ENCODE data around the gene CIB4. TPM values are rescaled to one million over a fixed set of nuclear protein-coding genes. Genes with fewer than 3 reads are reported as not detected.

CIB4 gene
- total RNA-seq, 1 donor from 2014 or later, result not detected

DNA sequence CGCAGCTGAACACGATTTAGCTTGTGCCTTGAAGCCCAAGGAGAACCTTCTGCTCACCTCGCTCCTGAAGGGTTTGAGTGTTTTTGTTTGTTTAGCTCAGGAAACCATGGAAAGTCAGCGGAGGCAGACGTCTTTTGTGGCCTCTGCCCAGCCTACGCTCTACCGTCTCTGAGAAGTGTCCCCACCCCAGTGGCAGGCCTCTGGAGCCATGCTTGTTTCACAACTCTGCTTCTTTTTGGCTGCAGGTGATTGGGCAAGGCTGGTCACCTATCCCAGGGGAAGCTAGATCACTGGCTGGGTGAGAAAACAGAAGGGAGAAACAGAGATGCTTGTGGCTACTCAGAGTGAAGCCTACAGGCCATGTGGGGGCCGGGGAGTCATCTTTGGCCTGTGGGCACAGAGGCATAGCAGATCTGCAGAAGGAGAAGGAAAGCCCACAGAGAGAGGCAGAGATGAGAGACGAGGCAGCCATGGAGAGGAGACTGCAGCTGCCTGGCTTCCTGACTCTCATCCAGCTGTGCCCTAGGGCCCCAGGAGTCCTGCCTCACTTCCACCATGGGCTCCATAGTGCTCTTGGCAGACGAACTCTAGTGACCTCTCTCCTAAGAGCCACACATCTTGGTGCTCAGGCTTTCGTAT, 50.1 kb downstream of the CIB4 start:
- DNase-seq (ENCODE audit: low read depth), result no peak
- H3K4me3 ChIP-seq (ENCODE audit: low read depth, low read length), result no peak overlapping the region
- TF ChIP-seq, protein P1, sequence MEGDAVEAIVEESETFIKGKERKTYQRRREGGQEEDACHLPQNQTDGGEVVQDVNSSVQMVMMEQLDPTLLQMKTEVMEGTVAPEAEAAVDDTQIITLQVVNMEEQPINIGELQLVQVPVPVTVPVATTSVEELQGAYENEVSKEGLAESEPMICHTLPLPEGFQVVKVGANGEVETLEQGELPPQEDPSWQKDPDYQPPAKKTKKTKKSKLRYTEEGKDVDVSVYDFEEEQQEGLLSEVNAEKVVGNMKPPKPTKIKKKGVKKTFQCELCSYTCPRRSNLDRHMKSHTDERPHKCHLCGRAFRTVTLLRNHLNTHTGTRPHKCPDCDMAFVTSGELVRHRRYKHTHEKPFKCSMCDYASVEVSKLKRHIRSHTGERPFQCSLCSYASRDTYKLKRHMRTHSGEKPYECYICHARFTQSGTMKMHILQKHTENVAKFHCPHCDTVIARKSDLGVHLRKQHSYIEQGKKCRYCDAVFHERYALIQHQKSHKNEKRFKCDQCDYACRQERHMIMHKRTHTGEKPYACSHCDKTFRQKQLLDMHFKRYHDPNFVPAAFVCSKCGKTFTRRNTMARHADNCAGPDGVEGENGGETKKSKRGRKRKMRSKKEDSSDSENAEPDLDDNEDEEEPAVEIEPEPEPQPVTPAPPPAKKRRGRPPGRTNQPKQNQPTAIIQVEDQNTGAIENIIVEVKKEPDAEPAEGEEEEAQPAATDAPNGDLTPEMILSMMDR (conservative IDR thresholded peaks at IDR 0.05; ENCODE audit: low read depth, low read length), result no peak

DNA sequence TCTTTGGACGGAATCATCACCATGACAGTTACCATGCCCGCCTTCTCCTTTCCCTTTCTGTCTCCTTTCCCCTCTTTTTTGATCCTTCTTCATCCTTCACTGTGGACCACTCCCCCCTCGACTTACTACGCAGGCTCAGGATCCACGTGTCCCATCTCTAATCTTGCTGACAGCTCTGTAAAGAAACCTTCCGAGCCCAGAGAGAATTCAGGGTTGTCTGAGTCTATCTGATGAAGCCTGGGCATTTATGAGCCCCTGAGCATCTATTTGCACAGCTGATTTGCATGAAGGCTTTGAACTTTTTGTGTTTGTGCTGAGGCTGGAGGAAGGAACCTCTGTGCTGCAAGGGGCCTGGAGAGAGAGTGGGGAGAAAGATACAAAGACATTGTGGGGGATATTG, 50.7 kb downstream of the CIB4 start:
- DNase-seq (ENCODE audit: low read depth), result no peak
- TF ChIP-seq, protein P1 (conservative IDR thresholded peaks at IDR 0.05; ENCODE audit: low read depth, low read length), result no peak
- no peak overlapping the region for H3K4me3 ChIP-seq (ENCODE audit: low read depth, low read length)

DNA sequence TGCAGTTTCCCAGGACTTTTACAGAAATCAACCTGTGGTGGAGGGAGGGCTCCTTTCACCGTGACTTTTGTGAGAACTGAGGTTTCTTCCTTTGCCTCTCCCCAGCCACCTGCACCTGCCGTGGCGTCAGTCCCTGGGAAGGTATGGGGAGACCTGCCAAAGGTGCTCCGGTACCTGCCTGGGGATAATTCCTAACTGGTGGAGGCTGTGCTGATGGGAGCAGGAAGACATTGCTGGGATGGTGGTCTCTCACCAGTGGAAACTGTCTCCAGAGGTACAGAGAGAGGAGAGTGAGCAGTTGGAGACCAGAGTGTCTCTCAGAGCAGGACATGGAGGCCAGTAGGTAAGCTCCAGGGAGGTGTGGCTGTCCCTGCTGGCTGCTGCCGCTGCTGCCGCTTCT, 52.6 kb downstream of the CIB4 start:
- H3K4me3 ChIP-seq (ENCODE audit: low read depth, low read length), result no peak overlapping the region
- DNase-seq (ENCODE audit: low read depth), result no peak
- TF ChIP-seq, protein P1 (conservative IDR thresholded peaks at IDR 0.05; ENCODE audit: low read depth, low read length), result no peak

DNA sequence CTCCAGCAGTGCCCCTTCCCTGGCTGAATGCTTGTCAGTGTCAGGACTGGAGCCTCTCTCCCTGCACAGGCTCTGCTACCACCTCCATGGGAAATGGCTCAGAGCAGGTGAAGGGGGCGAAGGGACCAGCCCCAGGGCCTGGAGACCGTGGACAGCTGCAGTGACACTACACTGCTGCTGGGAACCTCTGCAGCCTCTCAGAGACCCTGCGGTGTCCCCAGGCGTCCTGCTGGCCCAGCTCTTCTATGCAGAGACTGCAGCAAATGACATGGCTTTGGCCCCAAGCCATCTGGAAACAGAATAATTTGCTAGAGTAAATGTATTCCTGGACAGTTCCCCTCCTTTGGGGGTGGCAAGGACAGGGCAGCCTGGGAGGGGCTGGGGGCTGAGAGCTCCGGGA, 53.2 kb downstream of the CIB4 start:
- no peak overlapping the region for H3K4me3 ChIP-seq (ENCODE audit: low read depth, low read length)
- TF ChIP-seq, protein P1 (conservative IDR thresholded peaks at IDR 0.05; ENCODE audit: low read depth, low read length), result no peak
- DNase-seq (ENCODE audit: low read depth), result no peak

DNA sequence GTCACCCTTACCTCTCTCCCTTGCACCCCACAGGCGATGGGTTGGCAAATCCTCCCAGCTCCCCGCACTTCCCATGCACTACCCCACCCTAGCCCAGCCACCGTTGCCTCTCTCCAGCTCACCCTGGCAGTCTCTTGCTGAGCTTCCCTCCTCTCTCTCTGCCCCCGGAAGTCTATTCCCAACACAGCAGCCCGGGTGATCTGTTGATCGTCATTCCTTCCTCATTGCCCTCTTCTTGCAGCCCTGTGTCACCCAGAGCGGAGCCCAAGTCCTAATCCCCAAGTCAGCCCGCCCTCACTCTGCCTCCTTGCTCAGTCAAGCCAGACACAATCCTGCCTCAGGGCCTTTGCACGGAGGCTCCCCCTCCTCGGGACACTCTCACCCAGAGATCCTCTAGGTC, 55.2 kb downstream of the CIB4 start:
- TF ChIP-seq, protein P1 (conservative IDR thresholded peaks at IDR 0.05; ENCODE audit: low read depth, low read length), result no peak
- no peak for DNase-seq (ENCODE audit: low read depth)
- H3K4me3 ChIP-seq (ENCODE audit: low read depth, low read length), result no peak overlapping the region

DNA sequence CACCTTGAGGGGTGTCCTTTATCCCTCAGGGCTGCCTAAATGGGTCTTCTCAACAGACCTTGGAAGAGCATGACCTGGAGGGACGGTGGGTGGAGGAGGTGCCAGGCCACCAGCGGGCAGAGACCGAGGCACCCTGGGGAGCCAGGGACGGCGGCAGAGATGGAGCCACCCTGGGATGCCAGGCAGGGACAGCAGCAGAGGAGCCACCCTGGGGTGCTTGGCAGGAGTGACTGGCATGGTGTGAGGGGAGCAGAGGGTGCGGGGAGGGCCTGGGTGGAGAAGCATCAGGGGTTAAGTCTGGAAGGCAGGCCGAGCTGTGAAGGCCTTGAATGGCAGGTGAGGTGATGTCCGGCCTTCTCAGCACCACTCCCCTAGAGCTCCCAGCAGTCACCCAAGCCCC, 56.1 kb downstream of the CIB4 start:
- no peak overlapping the region for H3K4me3 ChIP-seq (ENCODE audit: low read depth, low read length)
- no peak for DNase-seq (ENCODE audit: low read depth)
- TF ChIP-seq, protein P1 (conservative IDR thresholded peaks at IDR 0.05; ENCODE audit: low read depth, low read length), result no peak

DNA sequence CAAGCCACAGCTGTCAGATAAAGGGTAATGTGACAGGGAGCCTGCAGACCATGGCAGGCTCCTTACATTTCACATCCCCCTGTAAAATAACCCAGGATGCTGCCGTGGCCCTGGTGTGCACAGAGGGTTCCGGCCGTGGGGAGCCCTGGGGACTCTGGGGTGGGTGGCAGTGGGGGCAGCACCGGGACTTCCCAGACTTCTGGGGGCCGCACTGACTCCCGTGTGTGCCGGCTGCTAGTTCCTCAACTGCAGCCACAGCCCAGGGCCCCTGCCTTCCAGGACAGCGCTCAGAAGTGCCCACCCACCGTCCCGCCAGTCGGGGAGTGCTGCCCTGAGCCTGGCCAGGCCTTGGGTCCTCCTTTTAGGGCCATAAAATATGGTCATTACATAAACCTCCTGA, 56.5 kb downstream of the CIB4 start:
- TF ChIP-seq, protein P1 (conservative IDR thresholded peaks at IDR 0.05; ENCODE audit: low read depth, low read length), result no peak
- no peak for DNase-seq (ENCODE audit: low read depth)
- H3K4me3 ChIP-seq (ENCODE audit: low read depth, low read length), result no peak overlapping the region
